ENCODE data around the gene RELN.
"Not testable (repeated sequence)": the region's sequence is repeated elsewhere in the genome, so short reads cannot be mapped to it uniquely, and the experiment has no call there.

DNA sequence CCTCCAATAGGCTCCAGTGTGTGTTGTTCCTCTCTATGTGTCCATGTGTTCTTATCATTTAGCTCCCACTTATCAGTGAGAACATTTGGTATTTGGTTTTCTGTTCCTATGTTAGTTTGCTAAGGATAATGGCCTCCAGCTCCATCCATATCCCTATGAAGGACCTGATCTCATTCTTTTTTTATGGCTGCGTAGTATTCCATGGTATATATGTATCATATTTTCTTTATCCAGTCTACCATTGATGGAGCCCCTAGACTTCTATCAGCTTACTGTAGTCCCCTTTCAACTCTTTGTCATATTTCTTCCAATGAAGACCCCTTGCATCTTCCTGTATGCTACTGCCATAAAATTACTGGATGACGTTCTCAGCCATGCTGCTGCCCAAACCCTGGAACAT is 208.9 kb downstream of the RELN start:
- TF ChIP-seq, protein P1, sequence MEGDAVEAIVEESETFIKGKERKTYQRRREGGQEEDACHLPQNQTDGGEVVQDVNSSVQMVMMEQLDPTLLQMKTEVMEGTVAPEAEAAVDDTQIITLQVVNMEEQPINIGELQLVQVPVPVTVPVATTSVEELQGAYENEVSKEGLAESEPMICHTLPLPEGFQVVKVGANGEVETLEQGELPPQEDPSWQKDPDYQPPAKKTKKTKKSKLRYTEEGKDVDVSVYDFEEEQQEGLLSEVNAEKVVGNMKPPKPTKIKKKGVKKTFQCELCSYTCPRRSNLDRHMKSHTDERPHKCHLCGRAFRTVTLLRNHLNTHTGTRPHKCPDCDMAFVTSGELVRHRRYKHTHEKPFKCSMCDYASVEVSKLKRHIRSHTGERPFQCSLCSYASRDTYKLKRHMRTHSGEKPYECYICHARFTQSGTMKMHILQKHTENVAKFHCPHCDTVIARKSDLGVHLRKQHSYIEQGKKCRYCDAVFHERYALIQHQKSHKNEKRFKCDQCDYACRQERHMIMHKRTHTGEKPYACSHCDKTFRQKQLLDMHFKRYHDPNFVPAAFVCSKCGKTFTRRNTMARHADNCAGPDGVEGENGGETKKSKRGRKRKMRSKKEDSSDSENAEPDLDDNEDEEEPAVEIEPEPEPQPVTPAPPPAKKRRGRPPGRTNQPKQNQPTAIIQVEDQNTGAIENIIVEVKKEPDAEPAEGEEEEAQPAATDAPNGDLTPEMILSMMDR (IDR thresholded peaks at IDR 0.05): not testable (repeated sequence)
- TF ChIP-seq POLR2A (IDR thresholded peaks at IDR 0.05): not testable (repeated sequence)

Data from testis (tissue), 2 donors.